RWPE2 (cell line): Measurements from ENCODE around the gene KCND2.
A peak's percentile ranks its signal among the peaks of the same experiment; 100 is the strongest.

ENCODE experiments used
- ATAC-seq: fragments of 200-7000 bp; cut with Tn5 transposase; 3 replicates; pipeline ENCODE4 v1.9.1; 2021; ENCODE audit warnings: low read depth
- DNase-seq: peaks from one replicate; pipeline ENCODE4 v3.0.0-alpha.2; 2020; ENCODE audit warnings: low spot score
- H3K27ac ChIP-seq: fragments of 450-650 bp; 2 replicates; pipeline ENCODE4 v1.5.1; 2017; ENCODE audit warnings: mild to moderate bottlenecking; ENCODE audit not compliant: poor library complexity, severe bottlenecking
- H3K27me3 ChIP-seq: fragments of 250-450 bp; sonication (Bioruptor Pico); 2 replicates; pipeline ENCODE4 v1.5.1; 2021; ENCODE audit warnings: mild to moderate bottlenecking, moderate library complexity; ENCODE audit not compliant: insufficient read depth, poor library complexity, severe bottlenecking
- H3K36me3 ChIP-seq: fragments of 250-450 bp; sonication (Bioruptor Pico); 2 replicates; pipeline ENCODE4 v1.5.1; 2020; ENCODE audit warnings: low read depth, mild to moderate bottlenecking, moderate library complexity
- H3K4me1 ChIP-seq: fragments of 250-450 bp; sonication (Bioruptor Pico); 2 replicates; pipeline ENCODE4 v1.5.1; 2021; ENCODE audit warnings: mild to moderate bottlenecking, moderate library complexity; ENCODE audit not compliant: insufficient read depth, poor library complexity, severe bottlenecking
- H3K4me3 ChIP-seq: fragments of 250-450 bp; sonication (Bioruptor Pico); 2 replicates; pipeline ENCODE4 v1.5.1; 2021; ENCODE audit warnings: mild to moderate bottlenecking, moderate library complexity; ENCODE audit not compliant: severe bottlenecking
- H3K9me3 ChIP-seq: fragments of 250-450 bp; sonication (Bioruptor Pico); 2 replicates; pipeline ENCODE4 v1.5.1; 2021; ENCODE audit warnings: mild to moderate bottlenecking, moderate library complexity; ENCODE audit not compliant: severe bottlenecking
- CTCF ChIP-seq: fragments of 450-650 bp; IDR thresholded peaks from one replicate; pipeline ENCODE4 v1.5.1; 2017; ENCODE audit warnings: mild to moderate bottlenecking, moderate library complexity; ENCODE audit not compliant: poor library complexity, severe bottlenecking

The KCND2 gene

DNA sequence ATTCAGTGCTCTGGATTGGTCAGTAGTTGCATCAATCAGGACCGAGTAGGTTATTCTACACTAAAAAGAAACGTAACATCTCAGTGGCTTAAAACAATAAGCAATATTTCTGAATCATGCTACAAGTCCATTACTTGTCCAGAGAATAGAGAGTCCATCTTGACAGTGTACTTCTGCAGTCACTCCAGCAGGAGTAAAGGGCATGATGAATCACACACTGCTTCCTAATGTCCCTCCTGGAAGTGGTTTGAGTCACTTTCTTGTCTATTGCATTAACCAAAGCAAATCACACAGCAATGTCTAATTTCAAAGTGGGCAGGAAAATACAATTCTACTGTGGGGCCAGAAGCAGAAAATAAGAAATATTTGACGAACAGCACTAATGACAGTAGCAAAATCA is 460.2 kb downstream of the KCND2 start:
- ATAC-seq (peak; percentile 42; the same call in 1 of the 3 replicates), DNase-seq (no peak)
- Histone ChIP-seq H3K4me1 (no peaks in the 10 kb centered on the region), H3K27me3 (peaks cover 3% of the 10 kb centered on the region), H3K4me3 (no peak overlapping the region), H3K9me3 (no peaks in the 10 kb centered on the region), H3K36me3 (no peaks in the 10 kb centered on the region), H3K27ac (no peak overlapping the region)
- no peak for TF ChIP-seq CTCF

DNA sequence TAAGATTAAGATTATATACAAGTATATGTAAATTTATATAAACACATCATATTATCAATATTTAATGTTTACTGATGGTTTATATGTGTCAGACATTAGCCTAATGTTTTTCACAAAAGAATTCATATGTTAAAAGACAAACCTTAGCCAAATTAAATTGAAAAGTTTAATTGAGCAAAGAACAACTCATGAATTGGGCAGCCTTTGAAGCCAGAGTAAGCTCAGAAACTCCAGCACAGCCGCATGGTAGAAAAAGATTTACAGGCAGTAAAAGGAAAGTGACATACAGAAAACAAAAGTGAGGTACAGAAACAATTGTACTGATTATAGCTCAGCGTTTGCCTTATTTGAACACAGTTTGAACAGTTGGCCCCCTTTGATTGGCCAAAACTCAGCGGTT is 460.9 kb downstream of the KCND2 start:
- ATAC-seq: no peak

DNA sequence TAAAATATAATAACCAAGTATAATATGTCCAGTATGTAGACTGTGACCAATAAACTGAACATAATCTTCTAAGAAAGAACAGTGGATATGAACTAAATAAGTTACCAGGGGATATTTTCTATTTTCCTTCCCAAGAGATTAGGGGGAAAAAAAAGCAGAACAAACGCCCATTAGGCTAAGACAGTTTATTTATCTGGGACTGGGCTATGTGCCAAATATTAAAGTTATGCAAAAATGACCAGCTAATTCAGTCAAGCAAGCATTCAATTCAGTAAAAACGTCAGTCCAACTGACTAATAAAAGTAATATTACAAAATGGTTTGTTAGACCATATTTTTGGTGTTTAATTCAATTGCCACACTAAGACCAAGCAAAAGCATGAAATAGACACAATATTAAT is 462.8 kb downstream of the KCND2 start:
- Histone ChIP-seq H3K36me3 (no peaks in the 10 kb centered on the region), H3K27me3 (peaks cover 3% of the 10 kb centered on the region), H3K4me3 (no peak overlapping the region), H3K9me3 (no peaks in the 10 kb centered on the region), H3K4me1 (no peaks in the 10 kb centered on the region), H3K27ac (no peak overlapping the region)
- no peak for TF ChIP-seq CTCF
- ATAC-seq (no peak), DNase-seq (no peak)

More for the DNA sequence above, 460.9 kb downstream of the KCND2 start:
- TF ChIP-seq CTCF: no peak
- DNase-seq: no peak
- no peaks in the 10 kb centered on the region for H3K36me3 ChIP-seq
- peaks cover 3% of the 10 kb centered on the region for H3K27me3 ChIP-seq
- H3K27ac ChIP-seq: no peak overlapping the region
- H3K4me3 ChIP-seq: no peak overlapping the region
- no peaks in the 10 kb centered on the region for H3K4me1 ChIP-seq
- H3K9me3 ChIP-seq: no peaks in the 10 kb centered on the region

GRCh38 chr7:120738816-120739215 is 465.8 kb downstream of the KCND2 start:
- Histone ChIP-seq H3K27ac (no peak overlapping the region), H3K4me3 (no peak overlapping the region), H3K27me3 (peaks cover 3% of the 10 kb centered on the region), H3K36me3 (no peaks in the 10 kb centered on the region), H3K4me1 (no peaks in the 10 kb centered on the region), H3K9me3 (no peaks in the 10 kb centered on the region)
- TF ChIP-seq CTCF: no peak
- DNase-seq: no peak
- ATAC-seq: no peak

DNA sequence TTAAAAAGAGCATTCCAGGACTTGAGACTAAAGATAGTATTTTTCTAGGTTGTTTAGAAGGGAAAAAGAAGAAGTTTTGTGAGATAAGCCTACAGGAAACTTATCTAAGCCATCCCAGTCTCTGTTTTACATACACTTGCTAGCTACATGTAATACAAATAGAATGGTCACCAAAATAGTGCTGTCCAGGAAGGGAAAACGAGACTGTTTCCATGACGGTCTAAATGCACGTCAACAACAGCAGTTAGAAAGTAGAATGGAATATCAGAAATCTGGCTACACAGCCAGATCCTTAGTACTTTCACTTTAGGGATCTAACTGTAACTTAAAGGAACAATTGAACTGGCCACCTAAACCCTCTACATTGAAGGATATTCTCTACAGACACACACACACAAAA is 467.4 kb downstream of the KCND2 start:
- H3K4me1 ChIP-seq: no peaks in the 10 kb centered on the region
- H3K27ac ChIP-seq: no peak overlapping the region
- peaks cover 3% of the 10 kb centered on the region for H3K27me3 ChIP-seq
- no peaks in the 10 kb centered on the region for H3K36me3 ChIP-seq
- DNase-seq (no peak), ATAC-seq (no peak)
- no peaks in the 10 kb centered on the region for H3K9me3 ChIP-seq
- TF ChIP-seq CTCF: no peak
- H3K4me3 ChIP-seq: no peak overlapping the region
